Esophagus muscularis mucosa (tissue), 4 donors: ENCODE data around the gene IL2RA. TPM values are rescaled to one million over a fixed set of nuclear protein-coding genes. Genes with fewer than 3 reads are reported as not detected.

ENCODE experiments used
- DNase-seq: peaks from one replicate; pipeline ENCODE4 v3.0.0-alpha.2; 2017; ENCODE audit errors: extremely low spot score
- H3K27ac ChIP-seq, 4 donors: fragments of 200-600 bp; sonication (generic); replicated peaks in 1 of 4; 1 replicate in 3 of 4; 2 replicates in 1 of 4; pipeline ENCODE4 v1.5.1; 2016 to 2019; ENCODE audit warnings: mild to moderate bottlenecking in 1 of 4
- H3K27me3 ChIP-seq, 4 donors: fragments of 200-600 bp; sonication (generic); one replicate each; pipeline versions ENCODE4 v1.5.1 to v1.6.0; 2016 to 2019
- H3K36me3 ChIP-seq, 4 donors: fragments of 200-600 bp; sonication (generic); one replicate each; pipeline ENCODE4 v1.5.1; 2016 to 2019
- H3K4me1 ChIP-seq, 4 donors: fragments of 200-600 bp; sonication (generic); one replicate each; pipeline ENCODE4 v1.5.1; 2016 to 2019
- H3K4me3 ChIP-seq, 4 donors: fragments of 200-600 bp; sonication (generic); 1 replicate in 2 of 4; 2 replicates in 2 of 4; pipeline ENCODE4 v1.5.1; 2016 to 2019; ENCODE audit warnings: mild to moderate bottlenecking in 4 of 4, moderate library complexity in 1 of 4
- H3K9me3 ChIP-seq, 4 donors: fragments of 200-600 bp; sonication (generic); 1 replicate in 3 of 4; 2 replicates in 1 of 4; pipeline ENCODE4 v1.5.1; 2016 to 2019
- CTCF ChIP-seq, 3 experiments: fragments of 200-600 bp in 2 of 3; fragments of 450-650 bp in 1 of 3; sonication (generic) in 2 of 3; IDR thresholded peaks; one replicate each; pipeline ENCODE4 v1.5.1; 2017 to 2019; ENCODE audit warnings: antibody characterized with exemption in 3 of 3, mild to moderate bottlenecking in 2 of 3, moderate library complexity in 1 of 3
- EP300 ChIP-seq: sonication (generic); formaldehyde crosslinking; IDR thresholded peaks from one replicate; pipeline ENCODE4 v1.6.1; 2017; ENCODE audit warnings: antibody characterized with exemption
- POLR2A ChIP-seq: fragments of 450-650 bp; IDR thresholded peaks from one replicate; pipeline ENCODE4 v1.6.1; 2017; ENCODE audit warnings: antibody characterized with exemption, moderate library complexity, mild to moderate bottlenecking, low read depth
- POLR2AphosphoS5 ChIP-seq, 2 donors: sonication (generic); formaldehyde crosslinking; IDR thresholded peaks; one replicate each; pipeline ENCODE4 v1.6.1; 2017; ENCODE audit warnings: antibody characterized with exemption in 2 of 2
- WGBS: methylation state at CpG from one replicate; pipeline ENCODE4 v1.1.5; 2018; 5-methylcytosine and 5-hydroxymethylcytosine counted together
- intact Hi-C: fragments of 100-400 bp; cut with DNase I; formaldehyde crosslinking; loops from one replicate; pipeline ENCODE4 v1.15.1; 2023
- total RNA-seq, 4 donors: library from RNA; depleted of rRNA; stranded (reverse); fragments of >200 nt; gene quantifications; one replicate each; pipeline versions ENCODE4 v1.1.0 to v1.2.1, GENCODE V29; 2016

IL2RA gene
- total RNA-seq, 4 donors from 2014 or later: 0.39 to 17.4 (median 1.1) TPM

- Histone ChIP-seq H3K27ac (peak overlapping the region in 1 of 4 donors; percentile 60), H3K4me3 (no peak overlapping the region), H3K9me3 (no peaks in the 10 kb centered on the region), H3K36me3 (no peaks in the 10 kb centered on the region), H3K27me3 (no peaks in the 10 kb centered on the region), H3K4me1 (peaks cover 0 to 4% (median 0%) of the 10 kb centered on the region in 4 donors)
- TF ChIP-seq EP300 (no peak), POLR2AphosphoS5 (IDR thresholded peaks at IDR 0.05) (no peak), CTCF (IDR thresholded peaks at IDR 0.05) (no peak), POLR2A (no peak)
- DNase-seq: peak; percentile 72
- intact Hi-C loops: no loop called here
- 77% methylated on average over 11 of the region's 12 CpGs for WGBS
Observed at GRCh38 chr10:6023661-6024333, 38.4 kb downstream of the IL2RA start.

GRCh38 chr10:6022660-6023059 lies 39.5 kb downstream of the IL2RA start:
- no peaks in the 10 kb centered on the region for H3K27me3 ChIP-seq
- no peaks in the 10 kb centered on the region for H3K9me3 ChIP-seq
- no peak for DNase-seq
- intact Hi-C loops: no loop called here
- no peak overlapping the region for H3K4me3 ChIP-seq
- 43% methylated on average over 3 of the region's 3 CpGs for whole genome bisulfite sequencing
- H3K36me3 ChIP-seq: no peaks in the 10 kb centered on the region
- H3K4me1 ChIP-seq: peaks cover 0 to 4% (median 2%) of the 10 kb centered on the region in 4 donors
- TF ChIP-seq POLR2AphosphoS5 (IDR thresholded peaks at IDR 0.05): no peak
- no peak for TF ChIP-seq CTCF (IDR thresholded peaks at IDR 0.05)
- peak overlapping the region in 1 of 4 donors; percentile 60 for H3K27ac ChIP-seq

- peaks cover 0 to 4% (median 2%) of the 10 kb centered on the region in 4 donors for H3K4me1 ChIP-seq
- intact Hi-C loops: no loop called here
- no peaks in the 10 kb centered on the region for H3K27me3 ChIP-seq
- TF ChIP-seq CTCF (IDR thresholded peaks at IDR 0.05): no peak
- TF ChIP-seq POLR2AphosphoS5 (IDR thresholded peaks at IDR 0.05): no peak
- TF ChIP-seq POLR2A: no peak
- no peak for TF ChIP-seq EP300
- WGBS: 53% methylated on average over 9 of the region's 9 CpGs
- H3K9me3 ChIP-seq: no peaks in the 10 kb centered on the region
- H3K27ac ChIP-seq: no peak overlapping the region
- no peak for DNase-seq
- no peak overlapping the region for H3K4me3 ChIP-seq
- H3K36me3 ChIP-seq: no peaks in the 10 kb centered on the region
Observed at GRCh38 chr10:6020826-6021225, 41.3 kb downstream of the IL2RA start.

- 89% methylated on average over 7 of the region's 12 CpGs for WGBS
- Histone ChIP-seq H3K36me3 (no peaks in the 10 kb centered on the region), H3K4me3 (no peak overlapping the region), H3K27ac (no peak overlapping the region), H3K27me3 (no peaks in the 10 kb centered on the region), H3K9me3 (no peaks in the 10 kb centered on the region), H3K4me1 (peaks cover 0 to 4% (median 2%) of the 10 kb centered on the region in 4 donors)
- peak; percentile 90 for DNase-seq
- intact Hi-C loops: no loop called here
- TF ChIP-seq POLR2A (no peak), POLR2AphosphoS5 (IDR thresholded peaks at IDR 0.05) (no peak)
Observed at GRCh38 chr10:6019796-6020195, 42.4 kb downstream of the IL2RA start.

DNA sequence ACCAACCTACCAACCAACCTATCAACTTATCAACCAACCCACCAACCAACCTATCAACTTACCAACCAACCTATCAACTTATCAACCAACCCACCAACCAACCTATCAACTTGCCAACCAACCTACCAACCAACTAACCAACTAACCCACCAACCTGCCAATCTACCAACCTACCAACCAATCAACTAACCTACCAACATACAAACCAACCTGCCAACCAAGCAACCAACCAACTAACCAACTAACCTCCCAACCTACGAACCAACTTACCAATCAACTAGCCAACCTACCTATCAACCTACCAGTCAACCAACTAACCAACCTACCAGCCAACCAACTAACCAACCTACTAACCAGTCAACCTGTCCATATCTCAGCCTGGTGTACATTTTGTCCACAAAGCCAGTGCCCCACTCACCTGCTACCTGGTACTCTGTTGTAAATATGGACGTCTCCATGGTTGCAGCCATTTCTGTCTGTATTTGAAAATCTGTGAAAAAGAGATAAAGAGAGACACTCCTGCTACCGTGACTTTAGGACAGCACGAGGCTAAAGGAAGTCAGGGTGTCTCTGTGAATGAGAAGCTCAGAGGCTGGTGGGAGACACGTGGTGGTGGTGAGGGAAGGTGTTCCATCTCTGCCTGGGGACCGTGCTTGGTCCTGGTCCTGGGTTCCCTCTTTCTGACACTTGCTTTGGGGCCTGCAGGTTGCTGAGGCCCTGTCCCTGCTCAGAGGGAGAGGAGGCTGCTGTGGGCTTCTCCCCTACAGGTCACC lies 43.0 kb downstream of the IL2RA start:
- Histone ChIP-seq H3K36me3 (no peaks in the 10 kb centered on the region), H3K4me1 (peaks cover 0 to 4% (median 2%) of the 10 kb centered on the region in 4 donors), H3K4me3 (no peak overlapping the region), H3K9me3 (no peaks in the 10 kb centered on the region), H3K27me3 (no peaks in the 10 kb centered on the region), H3K27ac (peak overlapping the region in 2 of 4 donors; percentile 23 to 51)
- DNase-seq: no peak
- 87% methylated on average over 6 of the region's 6 CpGs for WGBS
- intact Hi-C loops: no loop called here
- TF ChIP-seq POLR2A: no peak
